ENCODE data around the gene PLCB1.

DNA sequence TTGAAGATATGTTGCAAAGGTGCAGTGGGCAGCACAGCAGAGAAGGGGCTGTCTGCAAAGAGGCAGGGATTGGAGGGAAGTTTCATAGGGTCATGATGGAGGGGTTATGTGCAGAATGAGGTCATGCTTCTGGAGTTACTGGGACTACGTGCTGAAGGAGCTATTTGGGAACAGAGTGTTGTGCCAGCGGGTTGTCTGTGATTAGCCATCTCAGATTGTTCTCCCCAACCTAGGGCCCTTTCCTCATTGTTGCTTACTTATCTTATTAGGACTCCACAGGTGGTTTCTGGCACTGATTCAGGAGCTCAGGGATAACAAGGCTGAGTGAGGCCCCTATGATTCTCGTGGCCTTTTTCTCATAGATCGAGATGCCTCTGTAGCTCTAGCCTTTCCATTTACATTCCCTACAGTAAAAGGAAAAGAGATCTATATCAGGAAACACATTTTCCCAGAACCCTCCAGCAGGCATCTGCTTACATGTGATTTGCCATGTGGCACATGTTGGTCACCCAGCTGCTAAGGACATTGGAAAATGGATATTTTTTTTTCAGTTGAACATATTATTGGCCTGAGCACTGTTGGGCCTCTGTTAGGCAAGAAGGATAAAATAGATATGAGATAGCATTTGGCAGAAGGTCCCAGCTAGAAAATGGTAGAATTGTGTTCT is 507.2 kb downstream of the PLCB1 start:
- TF ChIP-seq CTCF (conservative IDR thresholded peaks at IDR 0.05; ENCODE audit: low read depth in 2 of 2) (no peak), POLR2AphosphoS5 (IDR thresholded peaks at IDR 0.05; ENCODE audit: low read depth) (no peak), EZH2 (IDR thresholded peaks at IDR 0.05; ENCODE audit: low read depth, unreplicated experiment) (no peak), CREB1 (CRISPR knock-in tag; IDR thresholded peaks at IDR 0.05; ENCODE audit: low read depth) (no peak), EZH2phosphoT487 (IDR thresholded peaks at IDR 0.05; ENCODE audit: unreplicated experiment) (no peak), ZNF331 (CRISPR knock-in tag; IDR thresholded peaks at IDR 0.05; ENCODE audit: low read depth) (no peak), JUNB (IDR thresholded peaks at IDR 0.05; ENCODE audit: unreplicated experiment) (no peak), NANOG (IDR thresholded peaks at IDR 0.05; ENCODE audit: borderline replicate concordance) (no peak)
- TF ChIP-seq, protein P1, sequence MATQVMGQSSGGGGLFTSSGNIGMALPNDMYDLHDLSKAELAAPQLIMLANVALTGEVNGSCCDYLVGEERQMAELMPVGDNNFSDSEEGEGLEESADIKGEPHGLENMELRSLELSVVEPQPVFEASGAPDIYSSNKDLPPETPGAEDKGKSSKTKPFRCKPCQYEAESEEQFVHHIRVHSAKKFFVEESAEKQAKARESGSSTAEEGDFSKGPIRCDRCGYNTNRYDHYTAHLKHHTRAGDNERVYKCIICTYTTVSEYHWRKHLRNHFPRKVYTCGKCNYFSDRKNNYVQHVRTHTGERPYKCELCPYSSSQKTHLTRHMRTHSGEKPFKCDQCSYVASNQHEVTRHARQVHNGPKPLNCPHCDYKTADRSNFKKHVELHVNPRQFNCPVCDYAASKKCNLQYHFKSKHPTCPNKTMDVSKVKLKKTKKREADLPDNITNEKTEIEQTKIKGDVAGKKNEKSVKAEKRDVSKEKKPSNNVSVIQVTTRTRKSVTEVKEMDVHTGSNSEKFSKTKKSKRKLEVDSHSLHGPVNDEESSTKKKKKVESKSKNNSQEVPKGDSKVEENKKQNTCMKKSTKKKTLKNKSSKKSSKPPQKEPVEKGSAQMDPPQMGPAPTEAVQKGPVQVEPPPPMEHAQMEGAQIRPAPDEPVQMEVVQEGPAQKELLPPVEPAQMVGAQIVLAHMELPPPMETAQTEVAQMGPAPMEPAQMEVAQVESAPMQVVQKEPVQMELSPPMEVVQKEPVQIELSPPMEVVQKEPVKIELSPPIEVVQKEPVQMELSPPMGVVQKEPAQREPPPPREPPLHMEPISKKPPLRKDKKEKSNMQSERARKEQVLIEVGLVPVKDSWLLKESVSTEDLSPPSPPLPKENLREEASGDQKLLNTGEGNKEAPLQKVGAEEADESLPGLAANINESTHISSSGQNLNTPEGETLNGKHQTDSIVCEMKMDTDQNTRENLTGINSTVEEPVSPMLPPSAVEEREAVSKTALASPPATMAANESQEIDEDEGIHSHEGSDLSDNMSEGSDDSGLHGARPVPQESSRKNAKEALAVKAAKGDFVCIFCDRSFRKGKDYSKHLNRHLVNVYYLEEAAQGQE (IDR thresholded peaks at IDR 0.05; ENCODE audit: unreplicated experiment), result no peak
- TF ChIP-seq, protein P2, sequence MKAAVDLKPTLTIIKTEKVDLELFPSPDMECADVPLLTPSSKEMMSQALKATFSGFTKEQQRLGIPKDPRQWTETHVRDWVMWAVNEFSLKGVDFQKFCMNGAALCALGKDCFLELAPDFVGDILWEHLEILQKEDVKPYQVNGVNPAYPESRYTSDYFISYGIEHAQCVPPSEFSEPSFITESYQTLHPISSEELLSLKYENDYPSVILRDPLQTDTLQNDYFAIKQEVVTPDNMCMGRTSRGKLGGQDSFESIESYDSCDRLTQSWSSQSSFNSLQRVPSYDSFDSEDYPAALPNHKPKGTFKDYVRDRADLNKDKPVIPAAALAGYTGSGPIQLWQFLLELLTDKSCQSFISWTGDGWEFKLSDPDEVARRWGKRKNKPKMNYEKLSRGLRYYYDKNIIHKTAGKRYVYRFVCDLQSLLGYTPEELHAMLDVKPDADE (IDR thresholded peaks at IDR 0.05), result no peak
